HFFc6 (cell line): ENCODE results near the gene C2CD3. TPM values are rescaled to one million over a fixed set of nuclear protein-coding genes. Genes with fewer than 3 reads are reported as not detected.

Experiments used
- DNase-seq: peaks from one replicate; pipeline ENCODE4 v3.0.0-alpha.2; 2018
- H3K27ac Mint-ChIP-seq: 2 replicates; pipeline ENCODE4 v1.8.0; 2020; ENCODE audit warnings: mild to moderate bottlenecking, mixed read lengths
- H3K27me3 Mint-ChIP-seq: 2 replicates; pipeline ENCODE4 v1.8.0; 2021; ENCODE audit warnings: mild to moderate bottlenecking, moderate library complexity, mixed read lengths; ENCODE audit not compliant: insufficient read depth
- H3K36me3 Mint-ChIP-seq: 2 replicates; pipeline ENCODE4 v1.8.0; 2021; ENCODE audit warnings: low read depth, mixed read lengths
- H3K4me1 Mint-ChIP-seq: 2 replicates; pipeline ENCODE4 v1.8.0; 2020; ENCODE audit warnings: low read depth, mixed read lengths
- H3K4me3 Mint-ChIP-seq: 2 replicates; pipeline ENCODE4 v1.8.0; 2020; ENCODE audit warnings: mild to moderate bottlenecking, moderate library complexity, mixed read lengths
- H3K9me3 Mint-ChIP-seq: 2 replicates; pipeline ENCODE4 v1.8.0; 2020; ENCODE audit warnings: mild to moderate bottlenecking, mixed read lengths
- CTCF ChIP-seq: fragments of 200-600 bp; sonication (generic); IDR thresholded peaks from 2 replicates; pipeline ENCODE4 v1.5.0; 2021; ENCODE audit warnings: antibody characterized with exemption, mild to moderate bottlenecking
- long read RNA-seq: library from polyadenylated mRNA; unstranded; transcript quantifications from one replicate; pipeline ENCODE4 v2.0.0, GENCODE V29; 2019
- total RNA-seq, 6 experiments: library from RNA; stranded (reverse); fragmentation: NEBNext Ultra II Directional; extraction: Animal tissue kit (Norgen Biotek cat#: 25700); gene quantifications; 2 replicates in 1 of 6; 3 replicates in 5 of 6; pipeline ENCODE4 v1.2.3, GENCODE V29; 2021

Gene C2CD3, protein sequence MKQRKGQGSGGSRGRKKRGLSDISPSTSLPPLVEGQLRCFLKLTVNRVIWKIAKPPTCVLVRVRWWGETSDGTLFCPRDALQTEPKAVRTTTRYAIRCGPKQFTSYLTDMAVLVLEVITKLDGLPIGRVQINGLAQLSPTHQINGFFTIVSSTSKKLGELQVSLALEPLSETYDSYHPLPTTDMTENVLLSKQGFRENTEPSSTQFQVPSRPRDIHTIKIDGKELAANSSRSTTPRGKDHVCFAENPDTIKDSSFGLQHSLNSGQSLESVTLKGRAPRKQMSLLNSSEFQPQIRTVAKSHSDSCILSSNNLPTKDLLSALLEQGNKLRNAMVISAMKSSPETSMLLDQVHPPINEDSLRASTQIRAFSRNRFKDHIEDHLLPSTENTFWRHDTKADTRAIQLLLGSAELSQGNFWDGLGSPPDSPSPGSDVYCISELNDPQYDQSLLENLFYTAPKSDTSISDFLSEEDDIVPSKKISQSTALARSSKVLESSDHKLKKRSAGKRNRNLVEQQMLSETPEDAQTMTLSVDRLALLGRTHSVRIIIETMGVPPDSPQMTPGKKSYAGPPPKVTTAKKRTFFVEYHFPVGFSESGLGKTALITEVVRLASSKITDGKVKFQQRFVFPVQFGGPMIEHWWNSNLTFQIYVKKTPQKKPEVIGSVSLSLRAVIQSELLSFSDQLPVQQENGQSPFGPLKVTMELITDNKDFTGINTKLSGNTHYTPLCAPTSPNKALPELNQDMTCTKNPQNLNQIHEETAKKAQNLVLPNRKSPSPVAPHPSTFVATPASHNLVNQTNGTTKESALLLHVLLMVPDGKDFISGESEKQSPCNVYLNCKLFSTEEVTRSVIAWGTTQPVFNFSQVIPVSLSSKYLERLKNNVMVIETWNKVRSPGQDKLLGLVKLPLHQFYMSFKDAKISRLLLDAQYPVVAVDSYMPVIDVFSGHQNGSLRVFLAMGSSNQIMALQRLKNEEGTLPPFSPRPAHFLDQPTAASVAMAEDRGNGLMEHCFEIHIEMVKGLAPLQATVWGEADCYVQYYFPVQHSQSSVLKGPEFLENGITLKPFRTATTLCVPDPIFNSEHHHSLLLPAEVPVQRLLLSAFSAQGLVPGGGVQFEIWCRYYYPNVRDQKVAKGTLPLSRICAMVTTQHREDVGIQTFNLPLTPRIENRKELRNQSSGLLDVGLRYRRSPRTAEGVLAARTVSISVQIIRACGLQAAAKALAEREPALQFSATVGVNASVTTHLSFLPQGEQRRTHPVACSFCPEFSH (N-terminal part only)
- total RNA-seq = 10 to 100 TPM; 14.6 to 23.0 (median 17.2) TPM
- long read RNA-seq, partial matches to known transcripts = 3 of 9 reads
- long read RNA-seq, other reads (novel, unspliced or antisense) = 5 of 9 reads

GRCh38 chr11:74170694-74171629 lies at the start of gene C2CD3, which contains the start of gene PPME1:
Gene C2CD3, minus strand, starts transcription at chr11:74171002. Its CDS starts 210 bp downstream, at chr11:74170792.
Gene PPME1, plus strand, starts transcription at chr11:74171289. Its CDS starts 133 bp downstream, at chr11:74171422.
- no peaks in the 10 kb centered on the region for H3K9me3 Mint-ChIP-seq
- no peak within 1 kb of the TSS for H3K4me3 Mint-ChIP-seq
- peaks cover 10% of the 10 kb centered on the region; the same call in 1 of the 2 replicates for H3K36me3 Mint-ChIP-seq
- peaks cover 11% of the 10 kb centered on the region for H3K4me1 Mint-ChIP-seq
- DNase-seq = peak; percentile 100
- no peaks in the 10 kb centered on the region for H3K27me3 Mint-ChIP-seq
- no peak within 1 kb of the TSS for H3K27ac Mint-ChIP-seq
- TF ChIP-seq CTCF = peak; percentile 68

DNA sequence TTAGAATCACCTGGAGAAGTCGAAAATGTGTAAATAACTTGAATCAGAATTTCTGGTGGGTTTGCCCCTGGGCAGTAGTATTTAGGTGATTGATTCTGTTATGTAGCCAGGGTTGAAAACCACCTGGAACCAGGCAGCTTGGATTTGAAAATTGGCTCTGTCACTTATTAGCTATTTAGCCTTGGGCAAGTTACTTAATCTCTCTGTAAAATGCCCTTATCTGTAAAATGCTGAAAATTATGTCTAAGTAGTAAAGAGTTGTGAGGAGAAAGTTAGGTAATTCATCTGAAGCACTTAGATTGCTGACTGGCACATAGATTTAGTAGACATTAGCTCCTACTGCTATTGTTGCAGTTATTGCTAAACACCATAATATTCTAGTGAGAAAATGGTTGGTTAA lies 49.6 kb upstream of the C2CD3 start:
- no peak overlapping the region for H3K27ac Mint-ChIP-seq
- no peaks in the 10 kb centered on the region for H3K9me3 Mint-ChIP-seq
- peaks cover 7% of the 10 kb centered on the region for H3K4me1 Mint-ChIP-seq
- DNase-seq = no peak
- H3K27me3 Mint-ChIP-seq = no peaks in the 10 kb centered on the region
- no peak overlapping the region for H3K4me3 Mint-ChIP-seq
- TF ChIP-seq CTCF = no peak
- peaks cover 38% of the 10 kb centered on the region for H3K36me3 Mint-ChIP-seq

DNA sequence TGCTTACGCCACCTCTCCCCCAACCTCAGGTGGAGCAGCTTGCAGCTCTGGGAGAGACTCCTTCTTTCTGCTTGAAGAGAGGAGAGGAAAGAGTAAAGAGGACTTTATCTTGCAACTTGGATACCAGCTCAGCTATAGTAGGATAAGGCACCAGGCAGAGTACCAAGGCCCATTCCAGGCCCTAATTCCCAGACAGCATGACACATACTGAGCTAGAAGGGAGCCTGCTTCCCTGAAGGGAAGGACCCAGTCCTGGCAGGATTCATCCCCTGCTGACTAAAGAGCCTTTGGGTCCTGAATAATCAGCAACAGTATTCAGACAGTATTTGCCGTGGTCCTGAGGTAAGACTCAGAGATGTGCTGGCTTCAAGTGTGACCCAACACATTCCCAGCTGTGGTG lies 41.7 kb upstream of the C2CD3 start:
- H3K4me1 Mint-ChIP-seq = peaks cover 7% of the 10 kb centered on the region; the same call in 1 of the 2 replicates
- DNase-seq = no peak
- no peaks in the 10 kb centered on the region for H3K27me3 Mint-ChIP-seq
- peaks cover 46% of the 10 kb centered on the region for H3K36me3 Mint-ChIP-seq
- H3K9me3 Mint-ChIP-seq = no peaks in the 10 kb centered on the region
- no peak overlapping the region for H3K4me3 Mint-ChIP-seq
- no peak overlapping the region; the same call in 1 of the 2 replicates for H3K27ac Mint-ChIP-seq
- TF ChIP-seq CTCF = no peak

DNA sequence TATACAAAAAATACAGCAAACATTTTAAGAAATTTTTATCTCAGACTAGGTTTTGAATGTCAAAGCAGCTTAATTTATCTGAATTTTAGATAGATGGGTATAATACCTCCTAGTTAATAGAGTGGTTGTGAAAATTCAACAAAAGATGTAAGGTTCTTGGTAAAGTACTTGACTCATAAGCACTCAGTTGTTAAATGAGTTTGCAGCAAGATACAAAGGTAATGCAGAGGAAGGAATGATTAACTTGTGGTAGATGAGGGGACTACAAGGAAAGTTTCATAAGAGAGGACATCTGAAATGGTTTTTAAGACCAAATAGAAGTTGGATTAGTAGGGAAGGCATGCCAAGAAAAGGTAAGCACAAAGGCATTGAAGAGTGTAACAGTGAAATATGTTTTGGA lies 37.7 kb upstream of the C2CD3 start:
- H3K27me3 Mint-ChIP-seq = no peaks in the 10 kb centered on the region; the same call in 1 of the 2 replicates
- H3K4me3 Mint-ChIP-seq = no peak overlapping the region
- peaks cover 7% of the 10 kb centered on the region; the same call in 1 of the 2 replicates for H3K4me1 Mint-ChIP-seq
- peaks cover 33% of the 10 kb centered on the region for H3K36me3 Mint-ChIP-seq
- no peak overlapping the region for H3K27ac Mint-ChIP-seq
- H3K9me3 Mint-ChIP-seq = no peaks in the 10 kb centered on the region
- DNase-seq = no peak
- TF ChIP-seq CTCF = no peak
